ENCODE measurements around the gene CFAP57.

Gene CFAP57

GRCh38 chr1:43302721-43303470 is 130.8 kb downstream of the CFAP57 start:
- ATAC-seq, result no peak

- ATAC-seq, result no peak
Measured at GRCh38 chr1:43303471-43304313, 131.6 kb downstream of the CFAP57 start.

Data from activated CD4-positive, CD25-positive, alpha-beta regulatory T cell treated with anti-CD3 and anti-CD28 coated beads, Interleukin-2, amount 50 U/mL, for 24 hours (primary cell).